NT2/D1 (cell line): Measurements from ENCODE around the gene MGST3.

Source experiments
- DNase-seq: peaks from one replicate; pipeline ENCODE4 v3.0.0-alpha.2; 2011; ENCODE audit warnings: low read depth, low spot score
- H3K27me3 ChIP-seq: 2 replicates; pipeline ENCODE4 v1.6.0; 2011; ENCODE audit warnings: mild to moderate bottlenecking; ENCODE audit not compliant: insufficient read length, insufficient read depth
- H3K36me3 ChIP-seq: 2 replicates; pipeline ENCODE4 v1.6.1; 2011; ENCODE audit warnings: mild to moderate bottlenecking, low read length, mixed read lengths; ENCODE audit not compliant: insufficient read depth, insufficient read length
- H3K4me1 ChIP-seq: 2 replicates; pipeline ENCODE4 v1.5.1; 2011; ENCODE audit not compliant: insufficient read depth, insufficient read length
- H3K4me3 ChIP-seq: 2 replicates; pipeline ENCODE4 v1.5.1; 2011; ENCODE audit warnings: low read depth; ENCODE audit not compliant: insufficient read length
- H3K9ac ChIP-seq: 2 replicates; pipeline ENCODE4 v1.6.0; 2011; ENCODE audit warnings: low read depth; ENCODE audit not compliant: insufficient read length
- H3K9me3 ChIP-seq: 2 replicates; pipeline ENCODE4 v1.5.1; 2011; ENCODE audit warnings: mild to moderate bottlenecking, low read length; ENCODE audit not compliant: insufficient read depth
- SUZ12 ChIP-seq: IDR thresholded peaks from 2 replicates; pipeline ENCODE4 v1.6.1; 2011; ENCODE audit not compliant: insufficient read length, insufficient read depth; ENCODE audit errors: extremely low read depth
- YY1 ChIP-seq: IDR thresholded peaks from 2 replicates; pipeline ENCODE4 v1.6.1; 2011; ENCODE audit not compliant: insufficient read length, insufficient read depth
- ZNF274 ChIP-seq: IDR thresholded peaks from 2 replicates; pipeline ENCODE4 v1.6.1; 2011; ENCODE audit warnings: mild to moderate bottlenecking, low read depth, low read length

MGST3 gene

GRCh38 chr1:165612062-165612461, 19.0 kb upstream of the MGST3 start:
- Histone ChIP-seq H3K36me3 (no peaks in the 10 kb centered on the region), H3K4me3 (no peak overlapping the region), H3K9ac (no peak overlapping the region), H3K4me1 (peaks cover 2% of the 10 kb centered on the region), H3K9me3 (no peaks in the 10 kb centered on the region; the same call in 1 of the 2 replicates), H3K27me3 (no peaks in the 10 kb centered on the region)
- TF ChIP-seq ZNF274 (no peak), YY1 (no peak), SUZ12 (no peak)
- DNase-seq, result no peak

GRCh38 chr1:165616054-165616612, 14.9 kb upstream of the MGST3 start:
- H3K4me1 ChIP-seq, result peaks cover 2% of the 10 kb centered on the region
- DNase-seq, result no peak
- TF ChIP-seq SUZ12 (no peak), ZNF274 (no peak), YY1 (no peak)
- H3K9ac ChIP-seq, result no peak overlapping the region
- no peaks in the 10 kb centered on the region for H3K36me3 ChIP-seq
- no peaks in the 10 kb centered on the region; the same call in 1 of the 2 replicates for H3K9me3 ChIP-seq
- H3K4me3 ChIP-seq, result no peak overlapping the region
- H3K27me3 ChIP-seq, result no peaks in the 10 kb centered on the region

DNA sequence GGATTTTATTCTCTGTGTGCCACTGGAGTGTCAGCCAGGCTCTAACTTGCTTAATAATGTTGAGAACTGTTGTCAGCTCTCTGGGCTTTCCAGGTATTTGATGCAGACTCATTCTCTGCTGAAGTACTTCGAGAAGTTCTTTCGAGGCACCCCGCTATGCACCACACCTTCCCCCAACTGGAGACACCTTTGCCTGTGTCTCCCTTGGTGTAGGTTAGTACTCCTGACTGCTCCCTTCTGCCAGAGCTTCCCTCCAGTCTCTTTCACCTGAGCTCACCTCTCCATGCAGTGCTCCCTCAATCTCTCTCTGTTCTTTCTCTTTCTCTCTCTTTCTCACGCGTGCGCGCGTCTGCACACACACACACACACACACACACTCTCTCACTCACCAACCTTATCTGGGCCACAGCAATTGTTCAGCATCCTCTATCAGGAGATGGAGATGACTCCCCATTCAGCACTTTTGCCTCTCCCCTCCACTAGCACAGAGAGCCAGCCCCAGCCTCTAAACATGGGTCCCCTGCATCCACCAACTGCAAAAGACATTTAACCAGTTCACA, 14.0 kb upstream of the MGST3 start:
- Histone ChIP-seq H3K9me3 (no peaks in the 10 kb centered on the region; the same call in 1 of the 2 replicates), H3K4me1 (peaks cover 2% of the 10 kb centered on the region), H3K27me3 (no peaks in the 10 kb centered on the region), H3K9ac (no peak overlapping the region), H3K36me3 (no peaks in the 10 kb centered on the region), H3K4me3 (no peak overlapping the region)
- no peak for DNase-seq
- no peak for TF ChIP-seq SUZ12
- no peak for TF ChIP-seq ZNF274
- no peak for TF ChIP-seq YY1

DNA sequence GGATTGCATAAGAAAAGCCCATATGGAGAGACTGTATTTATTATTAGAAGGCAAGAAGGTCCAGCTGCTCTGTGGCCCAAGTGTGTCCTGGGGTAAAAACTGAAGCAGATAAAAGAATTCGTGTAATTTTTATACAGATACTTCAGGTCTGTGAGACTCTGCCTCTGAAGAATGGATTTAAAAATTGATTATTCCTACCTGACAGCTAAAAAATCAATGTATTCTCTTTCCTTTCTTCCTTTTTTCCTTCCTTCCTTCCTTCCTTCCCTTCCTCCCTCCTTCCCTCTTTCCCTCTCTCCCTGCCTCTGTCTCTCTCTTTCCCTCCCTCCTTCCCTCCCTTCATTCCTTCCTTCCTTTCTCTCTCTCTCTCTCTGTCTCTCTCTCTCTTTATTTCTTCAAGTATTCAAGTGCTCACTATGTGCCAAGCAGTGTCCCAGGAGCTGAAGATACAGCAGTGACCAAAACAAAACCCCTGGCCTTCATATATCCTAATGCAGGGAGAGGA, 11.3 kb upstream of the MGST3 start:
- TF ChIP-seq SUZ12 (no peak), YY1 (no peak), ZNF274 (no peak)
- H3K9me3 ChIP-seq, result no peaks in the 10 kb centered on the region; the same call in 1 of the 2 replicates
- DNase-seq, result no peak

GRCh38 chr1:165623624-165624023, 7.4 kb upstream of the MGST3 start:
- DNase-seq, result no peak
- H3K9me3 ChIP-seq, result no peaks in the 10 kb centered on the region
- no peaks in the 10 kb centered on the region for H3K4me1 ChIP-seq
- no peaks in the 10 kb centered on the region for H3K27me3 ChIP-seq
- no peak overlapping the region for H3K9ac ChIP-seq
- TF ChIP-seq ZNF274 (no peak), SUZ12 (no peak), YY1 (no peak)
- no peaks in the 10 kb centered on the region for H3K36me3 ChIP-seq
- no peak overlapping the region for H3K4me3 ChIP-seq

More for the DNA sequence above, 11.3 kb upstream of the MGST3 start:
- Histone ChIP-seq H3K4me1 (peaks cover 2% of the 10 kb centered on the region), H3K36me3 (no peaks in the 10 kb centered on the region), H3K4me3 (no peak overlapping the region), H3K9ac (no peak overlapping the region), H3K27me3 (no peaks in the 10 kb centered on the region)

DNA sequence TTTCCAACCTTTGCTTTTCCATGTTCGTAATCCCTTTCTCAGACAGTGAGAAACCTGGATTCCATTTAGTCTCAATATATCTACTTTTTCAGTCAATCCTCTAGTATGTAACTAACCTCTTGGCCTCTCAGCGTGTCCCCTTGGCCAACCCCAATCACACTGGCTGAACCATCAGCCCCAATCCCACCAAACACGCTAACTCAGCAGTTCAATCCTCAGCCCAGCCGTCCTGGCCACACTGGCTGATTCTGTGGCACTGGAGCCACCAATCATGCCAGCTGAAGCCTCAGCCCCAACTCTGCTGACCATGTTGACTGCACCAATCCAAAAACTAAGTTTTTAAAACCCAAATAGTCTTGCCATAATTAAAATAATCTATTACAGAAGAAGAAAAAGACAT, 6.6 kb upstream of the MGST3 start:
- no peak overlapping the region for H3K9ac ChIP-seq
- no peaks in the 10 kb centered on the region for H3K4me1 ChIP-seq
- H3K36me3 ChIP-seq, result no peaks in the 10 kb centered on the region
- H3K9me3 ChIP-seq, result no peaks in the 10 kb centered on the region
- H3K27me3 ChIP-seq, result no peaks in the 10 kb centered on the region
- H3K4me3 ChIP-seq, result no peak overlapping the region
- DNase-seq, result no peak
- TF ChIP-seq ZNF274 (no peak), YY1 (no peak), SUZ12 (no peak)

DNA sequence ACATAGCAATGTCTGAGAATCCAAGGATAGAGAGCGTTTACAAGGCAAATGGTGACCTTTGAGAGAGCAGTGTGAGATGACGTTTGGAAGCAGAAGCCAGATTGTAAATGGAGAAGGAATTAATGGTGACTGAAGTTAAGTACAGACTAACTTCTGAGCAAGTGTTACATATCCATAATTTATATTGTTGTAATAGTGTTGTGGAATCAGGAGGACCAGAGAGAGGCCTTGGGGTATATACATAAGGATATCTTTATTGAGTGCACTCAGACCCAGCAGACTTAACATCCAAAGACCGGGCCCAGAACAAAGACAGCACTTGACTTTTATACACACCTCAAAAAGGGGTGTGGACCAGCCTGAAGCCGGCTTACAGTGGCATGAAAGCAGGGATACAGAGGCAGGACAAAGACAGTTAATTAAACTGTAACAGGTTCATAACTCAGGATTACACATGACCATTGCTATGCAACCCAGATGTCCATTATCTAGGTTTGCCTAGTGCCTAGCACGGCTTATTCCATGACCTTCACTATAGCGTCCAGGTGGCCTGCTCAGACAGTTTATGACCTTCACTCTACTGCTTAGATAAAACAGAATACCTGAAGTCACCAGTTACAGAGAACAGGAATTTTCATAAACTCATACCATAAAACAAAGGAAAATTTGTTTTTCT, 2.7 kb upstream of the MGST3 start:
- no peaks in the 10 kb centered on the region for H3K9me3 ChIP-seq
- H3K9ac ChIP-seq, result no peak overlapping the region
- no peaks in the 10 kb centered on the region for H3K36me3 ChIP-seq
- no peaks in the 10 kb centered on the region for H3K27me3 ChIP-seq
- H3K4me3 ChIP-seq, result no peak overlapping the region
- no peak for TF ChIP-seq YY1
- no peak for DNase-seq
- H3K4me1 ChIP-seq, result no peaks in the 10 kb centered on the region
